Measurements from ENCODE around the gene TSPYL1. TPM values are rescaled to one million over a fixed set of nuclear protein-coding genes. Genes with fewer than 3 reads are reported as not detected.
"Not testable (repeated sequence)": the region's sequence is repeated elsewhere in the genome, so short reads cannot be mapped to it uniquely, and the experiment has no call there.

TSPYL1 gene
- total RNA-seq, result 10 to 100 TPM; 37.8 to 38.4 TPM

DNA sequence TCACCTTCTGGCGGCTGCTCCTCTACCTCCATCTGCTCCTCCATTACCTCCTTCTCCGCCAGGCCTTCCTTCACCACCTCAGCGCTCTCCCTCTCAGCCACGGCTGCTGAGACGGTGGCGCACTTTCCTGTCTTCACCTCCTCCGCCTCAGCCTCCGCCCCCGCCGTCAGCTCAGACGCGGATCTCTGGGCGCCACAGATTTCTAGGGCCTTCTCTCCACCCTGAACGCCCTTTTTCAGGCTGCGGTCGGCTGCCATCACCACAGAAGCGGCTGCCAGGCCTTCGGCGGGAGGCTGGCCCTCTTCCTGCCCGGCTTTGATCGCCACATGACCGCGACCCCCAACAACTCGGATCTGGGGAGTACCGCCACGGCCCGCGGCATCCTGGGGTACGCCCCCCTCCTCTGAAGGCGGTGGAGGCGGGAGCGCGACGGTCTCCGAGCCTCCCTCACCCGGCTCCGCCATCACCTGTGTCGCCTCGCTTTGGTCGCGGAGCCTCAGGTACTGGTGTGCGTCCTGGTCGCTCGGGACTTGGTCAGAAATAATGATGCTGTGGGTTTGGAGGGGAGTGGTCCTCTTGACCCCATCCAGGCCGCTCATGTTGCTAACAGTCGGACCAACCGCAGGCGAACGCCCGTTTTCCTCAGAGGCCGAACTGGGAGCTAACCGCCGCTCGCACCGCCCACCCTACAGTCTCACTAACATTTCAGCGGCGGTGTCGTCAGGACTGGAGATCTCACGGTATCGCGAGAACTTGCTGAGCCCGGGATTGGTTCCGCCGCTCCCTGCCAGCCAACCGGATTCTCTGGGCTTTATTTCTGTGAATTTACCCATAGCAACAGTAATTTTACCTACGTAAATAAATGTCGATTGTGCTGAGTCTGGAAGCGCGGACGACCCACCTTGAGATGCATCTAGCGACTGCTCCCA lies at the start of gene TSPYL1:
TSPYL1 (minus strand) TSS at position 699 of the 929 bp plus-strand sequence; CDS start at position 599, 100 bp downstream.
- ChIA-PET POLR2A (interaction anchor here (0.6 to 4.4 kb wide), 18 partner anchors 9 to 1290 kb away, joined by 3 to 51 read pairs (median 4); partner anchors contain the start of genes KPNA5, NT5DC1, RWDD1 and TSPYL4), CTCF (interaction anchor here (0.6 to 3.0 kb wide), 11 partner anchors 8 to 291 kb away, joined by 3 to 13 read pairs (median 5); partner anchors contain the start of genes RWDD1 and TSPYL4)
- no peaks in the 10 kb centered on the region for H3K9me3 Mint-ChIP-seq (ENCODE audit: insufficient read depth)
- H3K27ac Mint-ChIP-seq, result peak within 1 kb of the TSS; percentile 98
- H3K27me3 Mint-ChIP-seq (ENCODE audit: low read depth), result no peaks in the 10 kb centered on the region
- H3K4me3 Mint-ChIP-seq, result peak within 1 kb of the TSS; percentile 96
- H3K4me1 Mint-ChIP-seq (ENCODE audit: low read depth), result peaks cover 46% of the 10 kb centered on the region
- DNase-seq, result peak; percentile 97
- peak; percentile 89 for ATAC-seq
- peaks cover 39% of the 10 kb centered on the region for H3K36me3 Mint-ChIP-seq (ENCODE audit: low read depth)

DNA sequence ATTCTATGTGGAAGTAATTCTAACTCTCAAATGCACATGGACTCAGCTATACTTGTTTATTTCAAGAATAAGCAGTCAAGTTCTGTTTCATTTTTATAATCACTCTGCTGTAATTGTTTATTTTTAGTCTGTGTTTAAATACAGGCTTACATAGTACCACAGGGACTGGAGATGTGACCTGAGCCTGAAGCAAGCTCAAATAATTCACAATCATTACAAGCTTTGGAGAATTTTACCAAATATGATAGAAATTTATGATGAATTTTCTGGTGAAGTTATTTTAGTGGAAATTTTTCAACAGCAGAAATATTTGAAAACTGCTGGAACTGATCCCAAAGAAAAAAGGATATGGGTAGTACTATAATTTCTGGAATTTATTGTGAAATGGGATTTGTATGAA lies 49.4 kb upstream of the TSPYL1 start:
- POLR2A ChIA-PET, result no interaction called here
- Mint-ChIP-seq H3K27me3 (ENCODE audit: low read depth) (no peaks in the 10 kb centered on the region), H3K36me3 (ENCODE audit: low read depth) (no peaks in the 10 kb centered on the region), H3K4me1 (ENCODE audit: low read depth) (no peaks in the 10 kb centered on the region), H3K4me3 (no peak overlapping the region), H3K27ac (no peak overlapping the region), H3K9me3 (ENCODE audit: insufficient read depth) (no peaks in the 10 kb centered on the region)
- no peak for DNase-seq
- ATAC-seq, result no peak
- CTCF ChIA-PET, result no interaction called here

DNA sequence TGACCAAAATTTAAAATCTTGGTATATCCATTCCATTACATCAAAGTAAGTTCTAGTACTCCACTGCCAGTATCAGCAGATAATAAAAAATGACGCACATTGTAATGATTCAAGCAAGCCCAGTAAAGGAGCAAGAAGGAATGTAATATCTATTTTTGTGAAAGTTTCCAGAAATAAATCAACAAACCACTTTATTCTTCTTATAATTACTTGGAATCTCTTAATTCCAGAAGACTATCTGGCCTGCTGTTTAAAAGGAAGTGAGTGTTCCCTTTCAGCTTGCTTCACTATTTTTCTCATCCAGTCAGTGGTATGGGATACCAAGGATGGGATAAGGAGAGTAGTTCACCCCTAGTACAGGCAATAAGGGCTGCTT lies 48.8 kb upstream of the TSPYL1 start:
- Mint-ChIP-seq H3K36me3 (ENCODE audit: low read depth) (no peaks in the 10 kb centered on the region), H3K27me3 (ENCODE audit: low read depth) (no peaks in the 10 kb centered on the region), H3K27ac (no peak overlapping the region), H3K4me3 (no peak overlapping the region), H3K9me3 (ENCODE audit: insufficient read depth) (no peaks in the 10 kb centered on the region), H3K4me1 (ENCODE audit: low read depth) (no peaks in the 10 kb centered on the region)
- ChIA-PET CTCF (no interaction called here), POLR2A (no interaction called here)
- DNase-seq (no peak), ATAC-seq (no peak)

DNA sequence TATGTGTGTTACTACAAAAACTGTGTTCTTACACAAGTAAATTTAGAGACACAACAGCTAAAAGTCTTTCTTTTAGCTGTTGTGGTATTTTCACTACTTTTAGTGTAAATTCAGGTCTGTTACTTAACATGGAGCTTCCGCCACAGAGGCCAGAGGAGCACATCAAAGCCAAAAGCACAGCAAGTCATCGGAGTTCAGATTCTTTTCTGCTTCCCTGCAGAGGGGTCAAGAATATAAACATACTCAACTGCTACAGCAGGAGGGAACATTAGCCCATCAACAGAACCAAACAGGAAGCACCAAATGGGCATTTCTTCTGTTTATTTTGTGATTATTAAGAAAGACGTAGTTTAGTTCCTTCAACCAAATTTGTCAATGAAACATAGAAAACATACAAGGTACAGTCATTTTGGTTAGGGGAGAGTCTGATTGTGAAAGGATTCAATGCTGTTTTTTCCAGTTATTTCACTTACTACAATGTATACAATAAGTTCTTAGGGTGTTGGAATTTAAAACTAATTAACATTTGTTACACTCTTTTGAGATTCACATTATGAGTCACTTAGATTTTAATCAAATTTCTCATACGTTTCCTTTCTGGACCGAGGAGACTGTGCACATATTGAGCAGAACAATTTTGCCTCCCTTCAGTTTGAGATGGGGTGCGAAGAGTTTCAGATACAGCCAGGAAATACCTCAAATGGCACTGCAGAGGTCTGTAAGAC lies 48.2 kb upstream of the TSPYL1 start:
- ChIA-PET POLR2A (no interaction called here), CTCF (no interaction called here)
- Mint-ChIP-seq H3K4me1 (ENCODE audit: low read depth) (no peaks in the 10 kb centered on the region), H3K9me3 (ENCODE audit: insufficient read depth) (no peaks in the 10 kb centered on the region), H3K4me3 (no peak overlapping the region), H3K27me3 (ENCODE audit: low read depth) (no peaks in the 10 kb centered on the region), H3K36me3 (ENCODE audit: low read depth) (no peaks in the 10 kb centered on the region), H3K27ac (no peak overlapping the region)
- ATAC-seq (no peak), DNase-seq (no peak)

DNA sequence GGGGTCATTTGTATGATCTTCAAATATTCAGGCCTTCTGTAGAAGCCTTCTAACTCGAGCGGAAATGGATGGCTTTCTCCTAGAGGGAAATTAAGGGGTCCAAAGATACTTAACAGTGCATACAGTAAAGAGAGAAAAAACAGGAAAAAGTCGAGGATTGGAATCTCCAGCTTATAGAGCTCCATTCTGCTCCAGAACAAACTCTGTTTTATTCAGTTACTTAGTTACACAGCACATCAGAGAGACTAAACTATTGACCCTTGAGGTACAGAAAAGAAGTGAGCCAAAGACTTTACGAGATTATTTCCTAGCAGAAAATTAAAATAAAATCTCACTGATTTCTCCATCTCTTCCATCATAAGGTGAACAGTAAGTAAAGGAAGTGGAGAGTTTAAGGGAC lies 47.3 kb upstream of the TSPYL1 start:
- Mint-ChIP-seq H3K36me3 (ENCODE audit: low read depth) (no peaks in the 10 kb centered on the region), H3K4me1 (ENCODE audit: low read depth) (no peaks in the 10 kb centered on the region), H3K27ac (no peak overlapping the region), H3K4me3 (no peak overlapping the region), H3K27me3 (ENCODE audit: low read depth) (no peaks in the 10 kb centered on the region), H3K9me3 (ENCODE audit: insufficient read depth) (no peaks in the 10 kb centered on the region)
- POLR2A ChIA-PET, result no interaction called here
- ATAC-seq, result no peak
- no peak for DNase-seq
- CTCF ChIA-PET, result no interaction called here

DNA sequence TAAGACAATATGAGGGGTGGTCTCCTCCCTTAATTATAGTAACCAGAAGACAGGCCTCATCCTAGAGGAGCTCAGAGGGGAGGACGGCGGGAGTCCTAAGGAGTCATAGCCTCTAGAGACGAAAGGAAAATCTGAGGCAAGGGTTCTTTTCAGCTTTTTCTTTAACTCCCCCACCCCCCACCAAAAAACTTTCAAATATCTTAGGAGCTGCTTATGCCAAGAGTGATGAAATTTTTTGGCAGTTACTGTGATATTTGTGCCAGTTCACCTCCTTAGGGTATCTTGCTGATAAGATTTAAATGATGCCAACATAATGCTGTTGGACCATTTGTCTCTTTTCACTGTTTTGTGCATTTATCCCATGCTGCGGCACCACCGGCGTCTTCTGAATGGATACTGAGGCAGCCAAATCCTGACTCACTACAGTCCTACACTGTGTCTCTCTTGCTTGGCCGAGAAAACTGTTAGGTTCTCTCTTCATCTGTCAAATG lies 46.5 kb upstream of the TSPYL1 start:
- no peaks in the 10 kb centered on the region for H3K4me1 Mint-ChIP-seq (ENCODE audit: low read depth)
- ChIA-PET CTCF (no interaction called here), POLR2A (no interaction called here)
- no peaks in the 10 kb centered on the region for H3K36me3 Mint-ChIP-seq (ENCODE audit: low read depth)
- no peaks in the 10 kb centered on the region for H3K27me3 Mint-ChIP-seq (ENCODE audit: low read depth)
- ATAC-seq (no peak), DNase-seq (no peak)
- no peaks in the 10 kb centered on the region for H3K9me3 Mint-ChIP-seq (ENCODE audit: insufficient read depth)
- no peak overlapping the region for H3K4me3 Mint-ChIP-seq
- no peak overlapping the region for H3K27ac Mint-ChIP-seq

DNA sequence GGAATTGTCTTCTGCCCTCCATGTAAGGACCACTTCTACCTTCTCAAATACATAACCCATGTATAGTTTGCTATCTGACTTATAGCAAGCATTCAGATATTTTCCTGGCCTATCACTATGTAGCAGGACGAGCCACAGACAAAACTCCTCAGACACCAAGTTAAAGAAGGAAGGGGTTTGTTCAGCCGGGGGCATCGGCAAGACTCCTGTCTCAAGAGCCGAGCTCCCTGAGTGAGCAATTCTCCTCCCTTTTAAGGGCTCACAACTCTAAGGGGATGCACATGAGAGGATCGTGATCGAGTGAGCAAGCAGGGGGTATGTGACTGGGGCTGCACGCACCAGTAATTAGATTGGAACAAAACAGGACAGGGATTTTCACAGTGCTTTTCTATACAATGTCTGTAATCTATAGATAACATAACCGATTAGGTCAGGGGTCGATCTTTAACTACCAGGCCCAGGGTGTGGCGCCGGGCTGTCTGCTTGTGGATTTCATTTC lies 46.0 kb upstream of the TSPYL1 start:
- ATAC-seq; DNase-seq; H3K27me3 Mint-ChIP-seq (ENCODE audit: low read depth); H3K4me1 Mint-ChIP-seq (ENCODE audit: low read depth); H3K4me3 Mint-ChIP-seq; H3K9me3 Mint-ChIP-seq (ENCODE audit: insufficient read depth); H3K27ac Mint-ChIP-seq; H3K36me3 Mint-ChIP-seq (ENCODE audit: low read depth); CTCF ChIA-PET; POLR2A ChIA-PET: not testable (repeated sequence)

DNA sequence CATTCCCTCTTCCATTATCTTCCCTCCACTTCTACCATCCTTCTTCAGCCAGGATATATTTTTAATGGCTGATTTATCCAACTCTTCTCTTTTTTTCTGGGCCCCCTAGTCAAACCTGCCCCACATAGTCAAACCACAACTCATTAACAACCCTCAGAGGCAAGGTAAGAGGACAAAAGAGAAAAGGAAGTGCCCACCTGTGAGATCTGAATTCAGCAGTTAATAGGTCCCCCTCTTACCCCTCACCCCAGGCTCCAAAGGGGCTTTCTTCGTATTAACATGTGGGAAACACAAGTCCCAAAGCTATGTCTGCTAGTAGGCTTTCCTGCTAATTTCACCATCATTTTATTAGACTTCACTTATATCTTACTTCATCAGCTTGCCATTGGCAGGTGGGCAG lies 44.1 kb upstream of the TSPYL1 start:
- no peaks in the 10 kb centered on the region for H3K4me1 Mint-ChIP-seq (ENCODE audit: low read depth)
- DNase-seq (no peak), ATAC-seq (no peak)
- H3K27me3 Mint-ChIP-seq (ENCODE audit: low read depth), result peaks cover 3% of the 10 kb centered on the region
- H3K9me3 Mint-ChIP-seq (ENCODE audit: insufficient read depth), result no peaks in the 10 kb centered on the region
- no peaks in the 10 kb centered on the region for H3K36me3 Mint-ChIP-seq (ENCODE audit: low read depth)
- H3K27ac Mint-ChIP-seq, result no peak overlapping the region
- ChIA-PET CTCF (interaction anchor here (0.7 to 1.3 kb wide), 2 partner anchors 15 to 36 kb away, joined by 3 read pairs; no protein-coding TSS in a partner anchor), POLR2A (no interaction called here)
- H3K4me3 Mint-ChIP-seq, result no peak overlapping the region

DNA sequence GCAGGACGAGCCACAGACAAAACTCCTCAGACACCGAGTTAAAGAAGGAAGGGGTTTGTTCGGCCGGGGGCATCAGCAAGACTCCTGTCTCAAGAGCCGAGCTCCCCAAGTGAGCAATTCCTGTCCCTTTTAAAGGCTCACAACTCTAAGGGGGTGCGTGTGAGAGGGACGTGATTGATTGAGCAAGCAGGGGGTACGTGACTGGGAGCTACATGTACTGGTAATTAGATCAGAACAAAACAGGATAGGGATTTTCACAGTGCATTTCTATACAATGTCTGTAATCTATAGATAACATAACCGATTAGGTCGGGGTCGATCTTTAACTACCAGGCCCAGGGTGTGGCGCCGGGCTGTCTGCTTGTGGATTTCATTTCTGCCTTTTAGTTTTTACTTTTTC lies 42.2 kb upstream of the TSPYL1 start:
- H3K27ac Mint-ChIP-seq, CTCF ChIA-PET: not testable (repeated sequence)

DNA sequence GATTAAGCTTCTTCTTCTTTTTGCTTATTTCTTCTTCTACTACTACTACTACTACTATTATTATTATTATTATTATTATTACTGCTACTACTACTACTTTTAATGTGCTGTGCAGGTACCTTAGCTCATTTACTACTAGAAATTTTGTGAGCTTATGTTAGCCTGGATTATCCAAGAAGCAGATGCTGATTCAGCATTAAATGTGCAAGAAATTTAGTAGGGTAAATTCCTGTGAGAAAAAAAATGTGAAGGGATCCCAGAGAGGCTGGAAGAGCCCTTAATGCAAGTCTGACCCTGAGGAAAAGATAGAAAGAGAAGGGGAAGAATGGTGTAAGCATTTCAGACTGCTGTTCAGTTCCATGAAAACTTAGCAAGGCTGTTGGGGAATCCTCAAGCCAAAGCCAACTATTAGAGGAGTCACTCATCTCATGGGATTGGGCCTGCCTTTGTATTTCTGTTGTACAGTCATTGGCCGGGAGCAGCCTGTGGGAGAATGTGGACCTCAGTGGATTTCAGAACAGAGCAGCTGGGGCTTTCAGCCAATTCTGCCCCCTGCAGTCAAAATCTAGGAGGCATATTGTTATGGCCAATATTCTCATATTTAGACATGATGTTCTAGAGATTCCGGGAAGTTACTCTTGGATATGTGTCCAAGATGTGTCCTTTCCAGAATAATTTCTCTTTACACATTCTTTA lies 37.2 kb upstream of the TSPYL1 start:
- Mint-ChIP-seq H3K36me3 (ENCODE audit: low read depth) (no peaks in the 10 kb centered on the region), H3K9me3 (ENCODE audit: insufficient read depth) (no peaks in the 10 kb centered on the region), H3K4me3 (no peak overlapping the region), H3K27me3 (ENCODE audit: low read depth) (peaks cover 3% of the 10 kb centered on the region), H3K4me1 (ENCODE audit: low read depth) (no peaks in the 10 kb centered on the region), H3K27ac (no peak overlapping the region)
- ATAC-seq, result no peak
- CTCF ChIA-PET, result no interaction called here
- POLR2A ChIA-PET, result no interaction called here
- no peak for DNase-seq

More for the DNA sequence above, 42.2 kb upstream of the TSPYL1 start:
- H3K27me3 Mint-ChIP-seq (ENCODE audit: low read depth); H3K4me3 Mint-ChIP-seq; H3K4me1 Mint-ChIP-seq (ENCODE audit: low read depth); POLR2A ChIA-PET; H3K9me3 Mint-ChIP-seq (ENCODE audit: insufficient read depth); H3K36me3 Mint-ChIP-seq (ENCODE audit: low read depth); ATAC-seq; DNase-seq: not testable (repeated sequence)

DNA sequence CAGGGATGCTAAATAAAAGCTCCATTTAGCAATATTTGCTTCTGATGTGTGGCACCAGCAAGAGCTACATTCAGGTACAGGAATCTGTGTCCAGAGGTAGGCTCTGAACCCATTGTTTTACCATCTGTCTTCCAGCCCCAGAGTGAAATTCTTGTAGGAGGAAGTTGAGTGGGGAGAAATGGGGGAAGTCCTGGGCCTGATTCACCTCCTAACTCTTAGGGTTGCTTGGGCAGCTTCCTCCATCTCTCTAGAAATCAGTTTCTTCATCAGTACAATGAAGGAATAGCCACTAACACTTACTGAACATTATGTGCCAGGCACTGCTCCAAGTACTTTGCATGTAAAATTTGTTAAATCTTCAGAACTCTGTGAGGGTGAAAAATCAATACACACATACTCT lies 35.1 kb upstream of the TSPYL1 start:
- DNase-seq (no peak), ATAC-seq (no peak)
- H3K4me1 Mint-ChIP-seq (ENCODE audit: low read depth), result no peaks in the 10 kb centered on the region
- POLR2A ChIA-PET, result no interaction called here
- H3K9me3 Mint-ChIP-seq (ENCODE audit: insufficient read depth), result no peaks in the 10 kb centered on the region
- H3K36me3 Mint-ChIP-seq (ENCODE audit: low read depth), result no peaks in the 10 kb centered on the region
- H3K4me3 Mint-ChIP-seq, result no peak overlapping the region
- peaks cover 3% of the 10 kb centered on the region for H3K27me3 Mint-ChIP-seq (ENCODE audit: low read depth)
- CTCF ChIA-PET, result interaction anchor here (0.6 to 1.2 kb wide), 2 partner anchors 27 to 42 kb away, joined by 3 read pairs; no protein-coding TSS in a partner anchor
- no peak overlapping the region for H3K27ac Mint-ChIP-seq
